ENCODE data around the gene HS3ST1.

DNA sequence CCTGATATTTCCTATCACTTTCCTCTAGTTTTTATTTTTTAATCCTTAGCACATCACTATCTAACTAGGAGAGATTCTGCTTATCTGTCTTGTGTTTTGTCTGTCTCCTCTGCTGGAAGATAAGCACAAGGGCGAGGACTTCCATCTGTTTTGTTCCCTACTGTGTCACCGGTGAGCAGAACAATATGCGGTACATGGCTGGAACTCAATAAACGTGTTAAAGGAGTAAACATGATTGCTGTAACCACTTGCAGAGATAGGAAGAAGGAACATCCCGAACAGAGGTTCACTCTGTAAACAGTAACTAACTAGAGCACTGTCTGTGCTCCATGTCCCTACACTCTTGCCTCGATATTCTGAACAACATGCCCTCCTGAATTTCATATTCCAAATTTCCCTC lies 5.2 kb downstream of the HS3ST1 start:
- TF ChIP-seq, protein P1, sequence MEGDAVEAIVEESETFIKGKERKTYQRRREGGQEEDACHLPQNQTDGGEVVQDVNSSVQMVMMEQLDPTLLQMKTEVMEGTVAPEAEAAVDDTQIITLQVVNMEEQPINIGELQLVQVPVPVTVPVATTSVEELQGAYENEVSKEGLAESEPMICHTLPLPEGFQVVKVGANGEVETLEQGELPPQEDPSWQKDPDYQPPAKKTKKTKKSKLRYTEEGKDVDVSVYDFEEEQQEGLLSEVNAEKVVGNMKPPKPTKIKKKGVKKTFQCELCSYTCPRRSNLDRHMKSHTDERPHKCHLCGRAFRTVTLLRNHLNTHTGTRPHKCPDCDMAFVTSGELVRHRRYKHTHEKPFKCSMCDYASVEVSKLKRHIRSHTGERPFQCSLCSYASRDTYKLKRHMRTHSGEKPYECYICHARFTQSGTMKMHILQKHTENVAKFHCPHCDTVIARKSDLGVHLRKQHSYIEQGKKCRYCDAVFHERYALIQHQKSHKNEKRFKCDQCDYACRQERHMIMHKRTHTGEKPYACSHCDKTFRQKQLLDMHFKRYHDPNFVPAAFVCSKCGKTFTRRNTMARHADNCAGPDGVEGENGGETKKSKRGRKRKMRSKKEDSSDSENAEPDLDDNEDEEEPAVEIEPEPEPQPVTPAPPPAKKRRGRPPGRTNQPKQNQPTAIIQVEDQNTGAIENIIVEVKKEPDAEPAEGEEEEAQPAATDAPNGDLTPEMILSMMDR (conservative IDR thresholded peaks at IDR 0.05; ENCODE audit: low read depth, low read length) = no peak
- TF ChIP-seq EZH2 (IDR thresholded peaks at IDR 0.05; ENCODE audit: borderline replicate concordance, low read depth, low read length, poor library complexity, severe bottlenecking) = no peak

Data from A673 (cell line).